ENCODE measurements around the gene PHKB.

PHKB gene

DNA sequence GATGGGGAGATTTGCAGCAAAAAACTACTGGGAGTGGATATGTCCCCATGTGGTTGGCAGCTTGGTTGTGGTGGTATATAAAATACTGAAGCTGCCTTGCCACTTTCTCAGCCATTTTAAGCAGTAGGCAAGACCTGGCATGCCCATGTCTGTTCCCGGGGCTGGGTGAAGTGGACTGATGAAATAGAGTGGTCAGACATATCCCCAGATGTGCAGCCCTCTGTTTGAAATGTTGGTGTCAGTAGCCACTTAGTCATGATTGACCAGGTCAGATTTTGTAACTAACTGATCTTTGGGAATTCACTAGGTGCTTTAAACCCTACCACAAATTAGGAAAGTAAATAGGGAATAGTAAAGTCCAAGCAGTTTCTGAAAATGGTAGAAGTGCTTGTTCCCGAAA lies 151.6 kb downstream of the PHKB start:
- in situ Hi-C loops (cut with MboI; ENCODE audit: low sequenced_read_pairs): no loop called here

DNA sequence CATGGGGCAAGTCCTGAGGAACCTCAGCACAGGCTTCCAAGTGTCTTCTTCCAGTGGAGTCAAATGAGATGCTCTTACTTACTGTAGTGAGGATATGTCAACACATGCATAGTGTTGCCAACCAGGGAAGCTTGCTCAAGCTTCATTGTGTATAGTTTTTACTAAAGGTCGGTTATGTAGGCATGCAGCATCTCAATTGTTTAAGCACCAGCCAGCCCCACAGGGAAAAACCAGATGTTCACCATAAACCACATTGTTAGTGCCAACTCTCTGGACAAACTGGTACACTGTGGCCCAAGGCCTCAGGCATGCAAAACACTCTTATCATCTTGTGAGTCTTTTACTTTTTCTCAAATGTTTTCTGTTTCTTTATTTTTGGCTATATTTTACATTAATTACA lies 152.1 kb downstream of the PHKB start:
- in situ Hi-C loops (cut with MboI; ENCODE audit: low sequenced_read_pairs): no loop called here

DNA sequence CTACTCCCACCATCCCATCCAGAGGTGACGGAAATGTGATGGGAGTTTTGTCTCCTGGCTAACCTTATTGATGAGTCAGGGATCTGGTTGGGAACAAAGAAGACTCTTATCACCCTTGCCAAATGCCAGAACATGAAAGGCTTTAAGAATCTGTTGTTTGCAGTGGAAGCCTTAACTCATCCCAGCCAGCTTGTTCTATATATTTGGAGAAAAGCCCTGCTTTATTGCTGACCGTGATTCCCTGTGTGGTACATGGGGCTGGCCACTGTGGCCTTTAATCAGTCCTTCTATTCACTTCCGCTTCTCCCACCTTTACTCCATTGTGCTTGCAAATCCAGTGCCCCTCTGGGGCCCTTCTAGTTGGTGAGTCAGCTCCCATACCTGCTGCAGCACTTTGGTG lies 156.6 kb downstream of the PHKB start:
- in situ Hi-C loops (cut with MboI; ENCODE audit: low sequenced_read_pairs): no loop called here

DNA sequence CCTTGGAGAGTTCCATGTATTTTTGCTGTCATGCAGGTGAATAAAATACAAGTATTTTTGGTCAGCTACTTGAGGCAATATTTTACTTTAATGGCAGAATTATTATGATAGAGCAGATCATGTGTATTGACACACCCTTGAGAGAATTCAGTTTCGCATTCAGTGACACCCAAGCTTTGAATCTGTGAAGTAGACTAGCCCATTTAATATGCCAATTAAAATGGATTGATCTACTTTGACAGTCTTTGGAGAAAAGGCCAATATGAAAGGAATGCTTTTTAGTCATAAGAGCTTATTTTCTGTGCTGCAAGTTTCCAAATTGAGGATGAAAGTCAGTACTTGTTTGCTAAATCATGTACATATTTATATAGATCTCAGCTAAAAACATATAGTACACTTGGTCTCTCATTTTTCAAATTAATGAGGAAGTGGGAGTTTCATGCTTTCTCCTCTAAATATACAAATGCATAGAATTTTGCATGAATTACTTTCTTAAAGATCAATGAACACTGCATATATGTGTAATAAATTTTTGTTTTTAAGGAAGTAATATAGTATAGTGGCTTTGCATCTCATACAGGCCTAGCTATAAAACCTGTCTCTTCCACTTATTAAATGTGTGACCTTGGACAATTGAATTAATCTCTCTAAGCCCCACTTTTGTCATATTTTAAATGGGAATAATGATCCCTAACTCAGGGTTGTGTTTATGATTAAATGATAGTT lies 161.5 kb downstream of the PHKB start:
- in situ Hi-C loops (cut with MboI; ENCODE audit: low sequenced_read_pairs): no loop called here

DNA sequence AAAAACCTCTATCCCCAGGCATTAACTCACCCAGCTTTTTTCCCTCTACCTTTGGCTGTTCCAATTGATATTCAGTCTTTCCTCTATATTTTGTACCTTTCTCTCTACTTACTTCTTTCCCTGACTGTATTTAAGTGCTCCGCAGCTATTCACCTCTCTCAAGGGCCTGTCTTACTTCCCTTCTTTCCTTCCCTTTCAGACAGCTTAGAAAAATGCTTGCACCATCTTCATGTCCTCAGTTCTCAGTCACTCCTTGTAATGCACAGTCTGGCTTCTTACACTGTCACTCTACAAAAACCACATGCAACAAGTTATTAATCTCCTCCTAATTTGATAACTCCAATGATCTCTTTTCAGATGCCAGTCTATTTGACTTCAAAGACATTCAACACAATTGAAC lies 163.4 kb downstream of the PHKB start:
- in situ Hi-C loops (cut with MboI; ENCODE audit: low sequenced_read_pairs): no loop called here

DNA sequence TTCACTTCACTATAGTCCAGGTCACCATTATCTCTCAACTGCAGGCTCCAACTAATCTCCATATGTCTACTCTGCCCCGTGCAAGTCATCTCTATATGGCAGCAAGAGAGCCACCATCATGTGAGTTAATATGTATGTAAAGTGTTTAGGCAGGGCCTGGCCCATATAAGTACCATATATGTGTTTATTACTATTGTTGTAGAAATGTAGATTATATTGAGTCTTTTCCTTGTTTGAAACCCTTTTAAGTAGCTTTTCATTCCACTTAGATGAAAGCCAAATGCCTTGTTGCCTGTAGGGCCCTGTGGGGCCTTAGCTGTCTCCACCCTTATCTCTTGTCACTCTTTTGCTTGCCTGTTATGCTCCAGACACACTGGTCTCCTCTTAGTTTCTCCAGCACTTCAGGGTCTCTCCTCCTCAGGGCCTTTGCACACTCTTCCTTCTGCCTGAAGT lies 164.0 kb downstream of the PHKB start:
- in situ Hi-C loops (cut with MboI; ENCODE audit: low sequenced_read_pairs): no loop called here

DNA sequence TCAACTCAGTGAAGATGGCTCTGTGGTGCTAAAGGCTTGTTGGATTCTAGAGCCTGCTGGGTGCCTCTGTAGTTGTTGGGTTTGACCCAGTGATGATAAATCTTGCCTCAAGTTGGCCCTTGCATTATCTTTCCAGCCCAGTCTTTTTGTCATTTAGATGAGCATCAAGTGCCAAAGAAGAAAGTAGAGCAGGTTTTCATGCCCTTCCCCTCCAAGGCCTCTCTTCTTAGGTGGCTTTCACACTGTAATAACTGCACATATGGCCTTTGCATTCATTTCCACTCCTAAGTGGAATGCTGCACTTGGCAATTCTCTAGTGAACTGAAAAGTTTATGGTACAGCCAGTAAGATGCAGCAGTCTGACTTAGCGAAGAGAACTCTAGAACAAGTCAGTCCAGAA lies 165.1 kb downstream of the PHKB start:
- in situ Hi-C loops (cut with MboI; ENCODE audit: low sequenced_read_pairs): no loop called here

DNA sequence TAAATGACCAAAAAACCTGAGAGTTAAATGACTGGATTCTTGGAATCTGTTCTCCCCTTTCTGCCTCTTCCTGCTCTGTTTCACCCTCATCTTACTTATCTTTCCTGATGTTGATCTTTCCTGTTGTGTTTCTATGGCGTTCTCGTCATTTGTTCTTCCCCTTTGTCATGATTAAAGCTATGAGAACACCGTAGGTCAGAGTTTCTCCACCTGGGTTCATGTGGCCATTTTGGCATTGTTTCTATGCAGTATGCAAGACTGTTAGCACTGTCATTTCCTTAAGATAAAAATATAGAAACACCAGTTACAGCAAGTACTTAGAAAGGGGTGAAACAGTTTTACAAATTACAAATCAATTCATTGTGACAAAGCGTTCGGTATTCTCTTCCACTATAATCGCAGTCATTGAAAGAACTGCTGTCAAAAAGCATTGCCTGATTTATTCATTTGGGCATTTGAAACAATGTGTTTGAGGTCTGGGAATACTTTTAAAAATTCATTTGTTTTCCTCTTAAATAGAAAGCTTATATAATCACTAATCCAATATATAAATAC lies 166.0 kb downstream of the PHKB start:
- in situ Hi-C loops (cut with MboI; ENCODE audit: low sequenced_read_pairs): no loop called here

DNA sequence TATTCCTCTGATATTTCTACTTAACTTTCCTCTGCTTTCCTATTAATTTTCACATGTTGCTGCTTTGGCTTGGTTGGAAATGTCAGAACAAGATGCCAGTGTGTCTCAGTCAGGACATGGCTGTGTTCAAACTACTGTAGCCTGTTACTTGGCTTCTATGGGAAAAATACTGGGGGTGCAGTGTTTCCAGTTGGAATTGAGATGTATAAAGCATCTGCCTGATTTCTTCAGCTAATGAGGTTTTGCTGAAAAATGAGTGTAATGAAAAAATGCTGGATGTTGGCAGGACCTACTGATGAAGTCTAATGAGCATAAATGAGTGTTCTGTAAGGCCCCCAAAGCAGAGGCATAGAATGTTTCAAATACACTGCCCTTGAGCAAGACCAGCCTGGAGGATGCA lies 166.6 kb downstream of the PHKB start:
- in situ Hi-C loops (cut with MboI; ENCODE audit: low sequenced_read_pairs): no loop called here

DNA sequence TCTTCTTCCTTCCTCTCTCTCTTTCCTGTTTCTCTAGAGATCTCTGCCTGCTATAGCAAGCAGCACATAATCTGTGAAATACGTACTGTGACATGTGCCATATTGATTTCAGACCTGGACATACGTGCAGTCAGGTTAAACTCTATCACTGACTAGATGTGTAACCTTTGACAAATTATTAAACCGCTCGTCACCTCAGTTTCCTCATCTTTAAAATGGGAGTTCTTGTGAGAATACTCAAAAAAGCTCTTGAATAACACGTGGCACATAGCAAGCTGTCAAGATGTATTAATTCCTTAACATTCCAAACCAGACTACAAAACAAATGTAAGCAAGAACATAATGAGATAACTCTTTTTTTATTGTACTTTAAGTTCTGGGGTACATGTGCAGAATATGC lies 170.0 kb downstream of the PHKB start:
- in situ Hi-C loops (cut with MboI; ENCODE audit: low sequenced_read_pairs): no loop called here

DNA sequence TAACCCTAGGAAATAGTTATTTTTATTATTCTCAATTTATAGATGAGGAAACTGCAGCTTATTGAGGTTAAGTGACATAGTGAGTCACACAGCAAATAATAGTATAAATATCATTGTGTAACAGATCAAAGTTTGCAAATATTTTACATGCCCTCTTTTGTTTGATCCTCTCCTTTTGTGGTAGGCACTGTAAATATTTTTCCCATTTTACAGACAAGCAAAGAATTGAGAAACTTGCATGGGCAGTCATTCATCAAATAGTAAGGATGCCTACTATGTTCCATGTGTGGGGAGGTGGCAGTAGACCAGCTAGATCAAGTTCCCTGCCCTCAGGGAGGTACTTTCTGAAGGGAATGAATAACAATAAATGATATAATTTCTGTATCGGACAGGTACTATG lies 173.0 kb downstream of the PHKB start:
- in situ Hi-C loops (cut with MboI; ENCODE audit: low sequenced_read_pairs): no loop called here

DNA sequence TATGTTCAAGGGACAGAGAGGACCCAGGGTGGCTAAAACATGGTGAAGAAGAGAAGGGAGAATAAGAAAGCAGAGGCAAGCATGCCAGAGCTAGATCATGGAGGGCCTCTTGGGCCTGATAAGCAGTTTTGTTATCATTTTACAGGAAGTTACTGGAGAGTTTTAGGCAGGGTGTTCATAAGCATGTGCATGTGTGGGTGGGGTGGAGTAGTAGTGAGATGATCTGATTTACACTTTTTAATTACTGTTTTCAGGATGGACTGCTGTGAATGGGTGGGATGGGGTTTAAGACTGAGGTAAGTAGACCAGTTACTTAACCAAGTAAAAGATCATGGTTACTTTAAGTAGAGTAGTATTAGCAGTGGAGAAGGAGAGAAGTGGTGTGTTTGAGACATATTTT lies 173.6 kb downstream of the PHKB start:
- in situ Hi-C loops (cut with MboI; ENCODE audit: low sequenced_read_pairs): no loop called here

DNA sequence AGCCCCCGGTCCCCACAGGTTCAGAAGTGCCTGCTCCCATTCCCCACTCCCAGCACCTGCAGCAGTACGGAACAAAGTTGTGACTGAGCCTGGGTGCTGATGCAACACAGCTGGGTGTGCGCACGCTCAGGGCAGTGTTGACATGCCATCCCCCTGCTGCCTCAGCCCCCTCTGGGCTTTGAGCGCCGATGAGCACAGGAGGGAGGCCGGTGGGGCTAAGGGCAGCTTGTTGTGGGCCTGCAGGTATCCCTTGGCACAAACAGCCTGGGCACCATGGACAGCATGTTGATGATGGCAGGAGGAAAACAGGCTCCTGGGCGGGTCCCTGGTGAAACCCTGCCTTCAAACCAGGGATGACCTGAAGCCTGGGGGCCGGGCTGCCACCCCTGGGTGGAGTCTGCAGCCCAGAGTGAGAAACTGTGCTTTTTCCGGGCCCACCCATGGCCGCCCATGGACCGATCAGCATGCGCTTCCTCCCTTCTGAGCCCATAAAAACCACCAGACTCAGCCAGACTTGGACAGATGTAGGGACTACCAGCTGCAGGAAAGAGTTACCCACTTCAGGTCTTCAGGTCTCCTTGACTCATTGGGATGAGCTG lies 175.5 kb downstream of the PHKB start:
- in situ Hi-C loops (cut with MboI; ENCODE audit: low sequenced_read_pairs): no loop called here

DNA sequence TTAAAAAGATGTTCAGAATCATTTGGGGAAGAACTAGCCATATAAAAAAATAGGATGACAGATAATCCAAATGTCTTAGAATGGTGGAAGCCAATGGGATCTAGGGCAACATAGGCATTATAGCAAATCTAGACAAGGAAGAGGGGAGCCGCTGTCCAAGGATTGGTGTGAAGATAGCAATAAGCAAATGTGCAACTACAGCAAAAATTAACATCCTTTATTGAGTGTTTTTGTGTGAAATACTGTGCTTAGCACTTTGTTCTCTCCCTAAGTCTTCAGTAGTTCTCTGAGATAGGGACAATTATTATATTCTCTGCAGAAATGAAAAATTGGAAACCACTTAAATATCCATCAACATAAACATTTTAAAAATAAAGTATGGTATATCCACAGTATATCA lies 177.0 kb downstream of the PHKB start:
- in situ Hi-C loops (cut with MboI; ENCODE audit: low sequenced_read_pairs): no loop called here

DNA sequence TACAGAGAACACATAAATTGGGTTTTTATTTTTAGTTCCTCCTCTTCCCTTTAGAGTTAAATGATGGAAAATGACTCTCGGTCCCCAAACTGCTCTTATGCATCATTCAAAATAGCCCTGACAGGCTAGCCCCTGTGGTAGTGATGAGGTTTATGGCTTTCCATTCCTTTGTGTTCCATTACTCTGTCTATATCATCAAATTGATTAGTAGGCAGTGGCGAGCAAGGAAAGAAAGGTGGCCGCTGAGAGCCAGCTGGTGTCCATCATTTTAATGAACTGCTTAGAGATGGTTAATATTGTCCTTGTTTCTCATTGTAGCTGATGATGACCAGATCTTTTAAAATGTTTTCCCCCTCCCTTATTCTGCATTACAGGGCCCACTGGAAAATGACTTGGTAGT lies 179.5 kb downstream of the PHKB start:
- in situ Hi-C loops (cut with MboI; ENCODE audit: low sequenced_read_pairs): no loop called here

DNA sequence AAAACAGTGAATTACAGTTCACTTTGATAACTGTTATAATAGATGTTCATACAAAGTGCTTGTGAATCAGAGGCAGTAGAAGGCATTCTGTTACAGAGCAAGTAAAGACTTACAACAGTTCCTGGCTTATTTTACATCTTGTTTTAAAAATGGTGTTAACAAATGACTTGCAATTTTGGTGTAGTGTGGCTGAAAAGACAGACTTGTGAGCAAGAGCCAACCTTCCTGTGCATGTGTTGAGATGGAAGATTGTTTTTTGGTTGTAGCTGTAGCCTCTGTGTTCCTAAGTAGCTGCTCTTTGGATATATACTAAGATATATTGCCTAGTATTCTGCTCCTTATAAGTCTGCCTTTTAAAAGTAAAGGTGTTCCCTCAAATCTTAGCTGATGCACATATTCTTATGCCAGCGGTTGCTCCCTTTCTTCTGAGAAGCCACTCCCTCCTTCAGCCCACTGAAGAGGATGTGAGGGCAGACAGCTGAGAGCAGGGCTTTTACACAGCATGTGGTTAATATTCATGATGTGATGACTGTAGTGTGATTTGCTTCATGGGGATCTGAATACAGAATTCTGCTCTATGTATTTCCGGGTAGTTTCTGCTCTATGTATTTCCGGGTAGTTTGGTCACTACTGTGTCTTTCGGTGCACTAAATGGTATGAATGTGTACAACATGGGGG lies 182.3 kb downstream of the PHKB start:
- in situ Hi-C loops (cut with MboI; ENCODE audit: low sequenced_read_pairs): no loop called here

DNA sequence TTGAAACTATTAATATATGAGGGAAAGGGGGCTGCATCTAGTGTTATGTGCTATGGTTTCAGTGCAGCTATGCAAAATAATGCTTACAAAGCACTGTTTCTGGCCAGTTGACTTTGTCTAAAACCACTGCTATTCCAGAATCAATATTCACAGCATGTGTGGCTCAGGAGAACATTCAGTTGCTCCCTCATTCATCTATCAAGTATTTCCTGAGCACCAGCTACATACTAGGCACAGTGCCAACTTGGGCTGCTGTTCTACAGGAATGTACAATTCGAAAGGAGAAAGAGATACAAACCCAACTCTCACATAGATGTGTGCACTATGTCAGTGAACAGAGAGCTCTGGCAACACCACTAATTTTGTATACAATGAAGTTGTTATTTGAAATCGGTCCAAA lies 183.0 kb downstream of the PHKB start:
- in situ Hi-C loops (cut with MboI; ENCODE audit: low sequenced_read_pairs): no loop called here

DNA sequence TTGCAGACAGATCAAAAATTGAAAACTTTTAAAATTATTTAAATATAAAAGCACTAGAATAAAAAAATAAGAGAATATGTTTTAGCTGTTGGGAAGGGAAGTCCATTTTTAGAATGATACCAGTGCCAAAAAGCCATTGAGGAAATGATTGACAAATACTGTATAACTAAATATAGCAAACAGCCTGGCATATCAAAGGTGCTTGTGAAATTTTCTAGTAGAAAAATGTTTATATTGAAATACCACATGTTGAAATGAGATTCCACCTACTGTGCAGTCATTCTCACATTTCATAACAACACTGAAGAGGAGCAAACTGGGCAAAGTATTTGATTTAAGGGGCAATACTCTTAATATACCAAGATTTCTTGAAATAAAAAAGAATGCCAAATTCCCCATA lies 183.5 kb downstream of the PHKB start:
- in situ Hi-C loops (cut with MboI; ENCODE audit: low sequenced_read_pairs): no loop called here

DNA sequence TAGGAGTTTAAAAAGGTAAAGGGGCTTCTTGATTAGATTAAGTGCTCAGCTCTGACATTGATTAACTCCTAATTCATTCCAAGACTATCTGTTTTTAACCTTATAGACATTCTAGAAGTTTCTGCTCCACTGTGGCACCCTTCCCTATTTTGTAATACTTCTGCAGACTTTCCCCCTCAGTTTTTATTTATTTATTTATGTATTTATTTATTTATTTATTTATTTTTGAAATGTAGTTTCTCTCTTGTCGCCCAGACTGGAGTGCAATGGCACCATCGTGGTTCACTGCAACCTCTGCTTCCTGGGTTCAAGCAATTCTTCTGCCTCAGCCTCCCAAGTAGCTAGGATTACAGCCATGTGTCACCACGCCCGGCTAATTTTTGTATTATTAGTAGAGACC lies 185.8 kb downstream of the PHKB start:
- in situ Hi-C loops (cut with MboI; ENCODE audit: low sequenced_read_pairs): no loop called here

DNA sequence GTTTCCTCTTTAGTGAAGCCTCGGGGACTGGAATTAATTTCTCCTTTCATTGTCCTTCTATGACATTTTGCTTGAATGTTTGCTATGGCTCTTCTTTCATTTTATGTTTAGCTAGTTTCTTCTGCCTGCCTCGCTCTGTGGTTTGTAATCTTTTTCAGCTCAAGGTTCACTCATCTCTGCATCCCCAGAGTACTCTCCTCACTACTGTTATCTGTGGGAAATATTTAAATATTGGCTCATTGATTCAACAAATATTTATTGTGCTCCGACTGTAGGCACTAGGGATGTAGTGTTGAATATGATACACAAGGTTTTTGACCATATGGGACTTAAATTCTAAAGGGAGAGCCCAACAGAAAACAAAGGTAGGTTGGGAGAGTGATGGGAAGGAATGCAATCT lies 195.9 kb downstream of the PHKB start:
- in situ Hi-C loops (cut with MboI; ENCODE audit: low sequenced_read_pairs): no loop called here

DNA sequence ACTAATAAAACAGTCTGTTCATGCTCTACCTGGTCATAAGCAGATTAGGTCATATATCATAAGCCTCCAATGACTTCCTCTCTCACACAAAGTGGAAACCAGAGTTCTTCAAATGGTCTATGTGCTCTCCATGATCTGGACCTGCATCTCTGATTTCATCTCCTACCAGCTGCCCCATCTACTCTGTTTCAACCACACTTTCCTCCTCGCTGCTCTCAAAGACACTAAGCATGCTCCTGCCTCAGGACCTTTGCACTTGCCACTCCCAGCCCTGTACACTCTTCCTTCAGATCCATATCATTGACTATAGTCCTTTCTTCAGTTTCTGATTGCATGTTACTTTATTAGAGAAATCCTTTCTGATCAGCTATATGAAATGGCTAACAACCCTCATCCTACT lies 196.8 kb downstream of the PHKB start:
- in situ Hi-C loops (cut with MboI; ENCODE audit: low sequenced_read_pairs): no loop called here

DNA sequence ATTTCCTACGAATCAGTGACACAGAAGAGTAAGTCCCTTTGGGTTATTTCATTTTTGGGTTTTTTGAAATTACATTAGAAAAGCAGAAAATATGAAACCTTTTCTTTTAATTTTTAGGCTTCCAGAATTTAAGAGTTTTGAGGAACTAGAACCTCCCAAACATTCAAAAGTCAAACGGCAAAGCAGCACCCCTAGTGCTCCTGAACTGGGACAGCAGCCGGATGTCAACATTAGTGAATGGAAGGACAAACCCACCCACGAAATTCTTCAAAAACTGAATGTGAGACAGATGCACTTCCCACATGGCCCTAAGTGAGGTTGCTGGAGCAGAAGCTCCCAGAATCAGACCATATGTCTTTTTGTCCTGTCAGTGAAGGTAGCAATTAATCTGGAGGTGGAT lies 199.4 kb downstream of the PHKB start:
- in situ Hi-C loops (cut with MboI; ENCODE audit: low sequenced_read_pairs): no loop called here

All from HL-60/S4 treated with retinoic acid at 250 ng/mL for 4 days and 3 days (cell line).